GM11168 (cell line): ENCODE results near the gene THSD4.
"Not testable (repeated sequence)": the region's sequence is repeated elsewhere in the genome, so short reads cannot be mapped to it uniquely, and the experiment has no call there.

Experiments used
- in situ Hi-C: fragments of 300-500 bp; cut with MboI; formaldehyde crosslinking; loops from one replicate; pipeline ENCODE4 v1.12.0; 2022; ENCODE audit warnings: low sequenced_read_pairs; ENCODE audit not compliant: unreplicated experiment

Gene THSD4

DNA sequence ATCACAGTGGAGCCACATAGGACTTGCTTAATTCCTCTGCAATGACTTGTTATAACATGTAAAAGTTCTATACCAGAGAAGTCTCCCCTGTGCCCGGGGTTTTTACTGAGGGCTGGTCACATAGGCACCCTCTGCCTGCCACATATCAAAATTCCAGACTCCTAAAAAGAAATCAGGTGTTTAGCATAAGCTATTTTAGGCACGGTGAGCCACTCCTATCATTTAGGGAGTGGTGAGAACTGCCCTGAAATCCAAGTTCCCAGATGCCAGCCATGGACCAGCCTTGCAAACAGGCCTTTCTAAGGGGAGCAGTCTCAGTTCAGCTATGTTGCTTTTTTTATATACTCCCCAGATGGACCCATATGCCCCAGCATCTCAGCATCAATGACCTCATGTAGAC is 130.3 kb downstream of the THSD4 start:
- in situ Hi-C loops = no loop called here

- in situ Hi-C loops = no loop called here
These were observed 133.1 kb downstream of the THSD4 start for GRCh38 chr15:71248386-71248785.

DNA sequence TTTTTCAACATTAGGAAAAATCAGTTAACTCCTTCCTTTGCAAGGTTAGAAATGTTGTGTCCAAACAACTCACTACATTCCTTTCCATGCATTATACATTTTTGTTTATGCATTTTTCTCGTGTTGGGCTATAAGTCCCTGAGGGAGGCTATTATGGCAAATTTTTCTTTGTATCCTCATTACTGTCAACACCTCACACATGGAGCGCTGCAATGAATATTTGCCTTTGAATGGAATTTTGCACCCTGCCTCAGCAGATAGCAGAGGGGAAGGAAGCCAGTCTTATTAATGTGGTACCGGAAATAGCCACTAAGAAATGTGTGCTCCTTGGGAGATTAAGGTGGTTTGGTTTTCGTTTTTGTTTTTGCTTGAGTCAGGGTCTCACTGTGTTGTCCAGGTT is 134.7 kb downstream of the THSD4 start:
- in situ Hi-C loops = no loop called here

- in situ Hi-C loops = no loop called here
These were observed 135.8 kb downstream of the THSD4 start for GRCh38 chr15:71250936-71251583.

- in situ Hi-C loops = no loop called here
These were observed 136.3 kb downstream of the THSD4 start for GRCh38 chr15:71251584-71252043.

DNA sequence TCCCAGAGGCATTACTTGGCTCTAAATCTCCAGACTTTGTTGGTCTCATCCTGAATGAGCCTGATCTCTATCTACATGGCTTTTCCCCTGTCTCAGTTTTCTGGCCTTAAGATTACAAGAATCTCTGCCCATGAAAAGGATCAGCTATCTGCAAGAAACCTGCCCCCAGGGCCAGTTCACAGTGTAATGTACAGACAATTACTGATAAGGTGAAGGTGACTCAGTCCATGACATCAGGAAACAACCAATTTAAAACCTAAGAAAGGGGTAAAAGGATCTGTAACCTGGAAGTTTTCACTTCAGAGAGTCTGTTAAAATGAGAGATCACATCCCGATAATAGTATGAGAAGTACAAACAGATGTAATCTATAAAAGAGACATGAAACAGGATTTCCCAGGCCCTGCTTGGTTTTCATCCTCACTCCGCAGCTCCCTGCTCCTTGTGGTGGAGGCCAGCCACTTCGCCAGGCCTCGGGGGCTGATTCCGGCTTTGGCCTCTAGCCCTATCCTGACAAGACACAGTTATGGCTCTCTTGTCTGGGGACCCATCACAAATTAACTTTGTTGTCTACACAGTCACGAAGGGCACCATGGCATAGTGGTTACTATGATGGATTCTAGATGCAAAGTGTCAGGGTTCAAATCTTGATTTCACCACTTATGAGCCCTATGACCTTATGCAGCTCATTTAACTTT is 136.9 kb downstream of the THSD4 start:
- in situ Hi-C loops = no loop called here

DNA sequence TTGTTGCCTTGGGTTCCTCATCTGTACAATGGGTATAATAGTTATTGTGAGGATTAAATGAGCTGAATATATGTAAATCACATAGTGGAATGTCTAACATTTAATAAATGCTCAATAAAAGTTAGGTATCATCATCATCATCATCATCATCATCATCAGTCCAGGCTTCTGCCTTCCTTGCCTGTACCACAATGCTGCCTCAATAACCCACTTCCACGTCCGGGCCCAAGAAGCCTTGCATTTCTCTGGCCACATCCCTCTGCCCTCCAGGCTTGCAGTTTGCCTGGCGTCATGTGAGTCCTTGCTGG is 137.4 kb downstream of the THSD4 start:
- in situ Hi-C loops = no loop called here

GRCh38 chr15:71254491-71254890 is 139.2 kb downstream of the THSD4 start:
- in situ Hi-C loops = no loop called here

- in situ Hi-C loops = no loop called here
These were observed 141.8 kb downstream of the THSD4 start for GRCh38 chr15:71256934-71257664.

DNA sequence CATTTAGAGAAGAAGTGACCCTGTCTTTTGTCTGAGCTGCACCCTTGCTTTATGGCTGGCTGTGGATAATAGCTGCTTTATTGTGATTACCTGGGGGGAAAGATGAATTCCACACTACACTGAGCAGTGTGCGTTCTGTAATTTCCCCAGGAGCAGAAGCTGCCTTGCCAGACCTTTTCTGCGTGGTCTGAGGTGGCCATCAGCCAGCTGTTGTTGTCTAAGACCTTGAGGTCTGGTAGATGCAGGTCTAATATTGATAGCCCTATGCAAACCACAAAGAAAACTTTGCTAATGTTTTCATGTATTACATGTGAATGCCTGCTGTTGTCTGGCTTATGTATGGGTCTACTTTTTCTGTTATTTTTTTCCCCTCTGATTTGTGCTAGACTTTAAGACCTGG is 144.6 kb downstream of the THSD4 start:
- in situ Hi-C loops = no loop called here

DNA sequence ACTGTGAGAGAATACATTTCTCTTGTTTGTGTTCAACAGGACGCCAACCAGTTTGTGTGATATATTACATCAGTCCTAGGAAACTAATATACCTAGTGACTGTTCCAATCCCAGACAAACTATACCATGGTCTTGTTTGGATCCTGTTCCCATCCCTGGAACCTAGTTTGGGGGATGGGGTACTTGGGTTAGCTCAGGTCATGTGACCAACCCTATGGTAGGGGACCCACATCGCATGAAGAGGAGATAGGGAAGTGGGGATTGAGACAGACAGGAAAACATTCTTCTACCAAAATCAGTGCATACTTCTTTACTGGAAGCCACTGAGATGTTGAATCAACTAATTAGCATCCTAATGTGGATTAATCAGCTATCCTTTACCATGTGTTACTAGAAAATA is 146.1 kb downstream of the THSD4 start:
- in situ Hi-C loops = no loop called here

DNA sequence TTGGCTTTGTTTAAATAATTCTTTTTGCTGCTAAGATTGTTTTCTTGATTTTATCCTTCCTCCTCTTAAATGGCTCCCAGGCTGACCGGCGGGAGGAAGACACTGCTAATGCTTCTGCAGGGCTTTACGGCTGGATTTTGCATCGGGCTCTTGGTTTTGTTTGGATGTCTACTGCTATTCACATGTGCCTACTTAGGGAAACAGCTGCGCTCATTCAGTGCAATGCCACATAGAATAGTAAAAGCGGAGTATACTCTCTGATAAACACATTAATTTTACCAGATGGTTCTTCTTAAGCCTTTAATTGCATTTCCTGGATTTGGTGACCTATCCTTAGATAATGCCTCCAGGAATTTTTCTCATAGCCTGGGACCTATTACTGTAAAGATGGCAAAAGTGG is 146.6 kb downstream of the THSD4 start:
- in situ Hi-C loops = no loop called here

DNA sequence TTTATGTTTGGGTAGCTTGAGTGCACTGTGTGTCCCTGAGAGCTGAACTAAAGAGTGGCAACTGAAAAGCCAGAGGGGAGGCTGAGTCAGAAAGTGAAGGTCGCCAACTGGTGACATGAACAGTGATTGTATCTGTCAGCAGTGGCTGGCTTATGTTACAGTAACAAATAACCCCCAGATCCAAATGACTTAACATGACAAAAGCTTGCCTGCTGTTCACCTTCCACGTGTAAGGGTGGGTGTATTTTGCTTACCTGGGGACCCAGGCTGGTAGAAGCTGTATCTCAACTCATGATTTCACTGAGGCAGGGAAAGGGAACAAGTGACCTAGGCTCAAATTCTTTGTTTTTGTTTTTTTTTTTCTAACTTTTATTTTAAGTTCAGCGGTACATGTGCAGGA is 147.3 kb downstream of the THSD4 start:
- in situ Hi-C loops = no loop called here

- in situ Hi-C loops = not testable (repeated sequence)
These were observed 150.3 kb downstream of the THSD4 start for GRCh38 chr15:71265606-71266005.

DNA sequence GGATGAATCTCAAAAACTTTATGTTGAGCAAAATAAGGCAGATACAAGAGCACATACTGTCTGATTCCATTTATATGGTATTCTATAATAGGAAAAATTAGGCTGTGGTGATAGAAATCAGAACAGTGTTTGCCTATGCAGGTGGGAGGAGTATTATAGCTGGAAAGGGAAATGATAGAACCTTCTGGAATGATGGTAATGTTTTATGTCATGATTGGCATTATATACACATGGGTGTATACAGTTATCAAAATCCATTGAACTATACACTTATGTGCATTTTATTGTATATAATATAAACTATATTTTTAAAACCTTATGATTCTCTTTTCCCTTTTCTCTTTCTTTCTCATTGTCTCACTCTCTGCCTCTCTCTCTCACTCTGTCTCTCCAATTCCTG is 156.1 kb downstream of the THSD4 start:
- in situ Hi-C loops = no loop called here

- in situ Hi-C loops = no loop called here
These were observed 157.7 kb downstream of the THSD4 start for GRCh38 chr15:71272932-71273331.

DNA sequence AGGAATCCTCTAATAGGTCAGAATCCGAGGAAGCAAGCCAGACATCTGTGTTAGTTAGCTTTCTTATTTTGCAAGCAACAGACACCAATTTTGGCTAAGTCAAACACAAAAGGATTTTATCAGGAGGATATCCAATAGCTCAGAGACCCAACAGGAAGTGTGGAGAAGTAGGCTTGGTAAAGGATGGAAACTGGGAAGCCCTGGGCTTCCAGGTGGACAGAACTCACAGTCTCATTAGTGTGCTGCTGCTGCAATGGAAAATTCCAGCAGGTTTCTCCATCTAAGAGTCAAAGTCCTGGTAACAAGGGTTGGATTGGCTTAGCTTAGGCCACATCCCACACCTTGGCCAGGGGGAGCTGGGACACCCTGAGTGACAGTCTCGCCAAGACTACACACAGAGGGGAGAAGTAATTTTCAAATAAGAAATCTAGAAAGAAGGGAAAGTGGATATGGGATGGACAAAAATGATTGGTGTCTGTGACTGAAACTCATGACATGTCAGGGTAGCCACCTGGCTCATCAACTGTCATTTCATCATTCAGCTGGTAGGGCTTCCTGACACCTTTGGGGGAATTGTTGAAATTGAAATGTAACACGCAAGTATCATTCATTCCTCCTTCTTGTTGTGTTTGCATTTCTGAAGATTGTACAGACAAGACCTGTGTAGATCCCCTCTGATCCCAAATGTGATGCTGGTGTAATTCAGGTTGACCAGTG is 158.6 kb downstream of the THSD4 start:
- in situ Hi-C loops = no loop called here

DNA sequence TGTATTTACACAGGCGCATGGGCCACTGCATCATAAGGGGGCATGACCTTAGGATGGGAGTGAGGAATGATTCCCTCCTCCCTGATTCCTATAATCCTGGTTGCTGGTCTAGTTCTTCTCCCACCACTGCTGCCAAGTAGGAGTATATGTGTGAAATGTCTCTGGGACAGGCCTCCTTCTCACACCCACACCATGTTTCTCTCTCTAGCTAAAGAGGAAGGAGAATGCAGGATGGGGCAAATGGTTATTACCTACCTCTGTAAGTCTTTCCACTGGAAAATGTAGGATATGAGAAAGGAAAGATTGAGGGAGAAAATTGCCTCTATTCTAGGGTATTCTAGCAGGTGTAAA is 159.2 kb downstream of the THSD4 start:
- in situ Hi-C loops = no loop called here

DNA sequence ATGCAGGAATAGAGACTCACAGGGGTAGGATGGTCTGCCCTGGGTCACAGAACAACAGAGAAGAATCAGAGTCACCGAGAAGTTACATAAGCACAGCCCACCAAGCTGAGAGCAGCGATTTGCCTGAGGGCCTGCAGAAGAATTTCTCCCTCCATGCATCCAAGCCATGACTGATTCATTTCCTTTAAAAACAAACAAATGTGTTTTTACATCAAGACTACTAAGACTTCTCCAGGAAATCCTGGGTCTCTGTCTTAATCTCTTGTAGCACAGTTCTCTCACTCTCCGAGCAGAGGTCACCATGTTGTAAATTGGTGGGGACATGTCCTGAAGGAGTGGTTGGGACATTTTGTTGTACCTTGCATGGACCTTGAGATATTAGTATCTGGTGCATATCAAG is 159.8 kb downstream of the THSD4 start:
- in situ Hi-C loops = no loop called here

DNA sequence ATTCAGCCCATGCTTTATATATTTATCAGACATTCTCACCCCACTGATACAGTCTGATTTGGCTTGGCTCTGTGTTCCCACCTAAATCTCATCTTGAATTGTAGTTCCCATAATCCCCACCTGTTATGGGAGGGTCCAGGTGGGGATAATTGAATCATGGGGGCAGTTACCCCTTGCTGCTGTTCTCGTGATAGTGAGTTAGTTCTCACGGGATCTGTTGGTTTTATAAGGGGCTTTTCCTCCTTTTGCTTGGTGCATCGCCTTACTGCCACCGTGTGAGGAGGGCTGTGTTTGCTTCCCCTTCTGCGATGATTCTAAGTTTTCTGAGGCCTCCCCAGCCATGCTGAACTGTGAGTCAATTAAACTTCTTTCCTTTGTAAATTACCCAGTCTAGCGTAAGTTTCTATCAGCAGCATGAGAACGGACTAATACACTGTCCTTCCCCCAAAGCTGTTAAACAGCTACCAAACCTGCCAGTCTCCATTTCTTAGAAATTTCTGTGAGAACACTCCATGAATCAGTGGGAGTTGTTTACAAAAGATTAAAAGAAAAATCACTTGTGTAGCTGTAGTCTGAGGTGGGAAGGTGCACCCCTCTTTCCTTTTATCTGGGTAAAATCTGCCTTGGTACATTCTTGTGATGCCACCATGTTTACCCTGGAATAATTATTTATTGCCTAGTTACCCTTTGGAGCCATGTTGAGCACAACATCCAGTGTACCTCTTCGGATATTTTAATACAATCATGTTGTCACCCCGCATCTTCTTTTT is 160.5 kb downstream of the THSD4 start:
- in situ Hi-C loops = no loop called here

DNA sequence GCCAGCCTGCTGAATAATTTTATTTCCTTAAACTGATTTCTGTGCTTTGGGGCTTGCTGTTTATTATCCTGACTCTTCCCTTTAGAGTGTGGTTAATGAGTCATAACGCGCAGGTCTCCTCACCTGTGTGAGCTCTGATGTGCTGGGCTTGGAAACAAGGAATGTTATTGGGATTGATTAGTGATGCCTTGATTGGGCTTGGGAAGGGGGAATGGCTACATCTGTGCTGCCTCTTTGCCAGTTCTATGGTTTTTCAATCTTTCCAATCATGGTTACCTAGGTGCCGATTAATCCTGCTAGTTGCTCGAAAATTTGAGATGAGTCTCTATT is 161.0 kb downstream of the THSD4 start:
- in situ Hi-C loops = no loop called here
